Hematopoietic multipotent progenitor cell treated with erythropoietin and hydrocortisone succinate and interleukin-3 and kit ligand, for 8 days (in vitro differentiated cells): Measurements from ENCODE around the gene WDR7.
"Not testable (repeated sequence)": the region's sequence is repeated elsewhere in the genome, so short reads cannot be mapped to it uniquely, and the experiment has no call there.

Experiments used
- DNase-seq: peaks from one replicate; pipeline ENCODE4 v3.0.0-alpha.2; 2015

Gene WDR7

DNA sequence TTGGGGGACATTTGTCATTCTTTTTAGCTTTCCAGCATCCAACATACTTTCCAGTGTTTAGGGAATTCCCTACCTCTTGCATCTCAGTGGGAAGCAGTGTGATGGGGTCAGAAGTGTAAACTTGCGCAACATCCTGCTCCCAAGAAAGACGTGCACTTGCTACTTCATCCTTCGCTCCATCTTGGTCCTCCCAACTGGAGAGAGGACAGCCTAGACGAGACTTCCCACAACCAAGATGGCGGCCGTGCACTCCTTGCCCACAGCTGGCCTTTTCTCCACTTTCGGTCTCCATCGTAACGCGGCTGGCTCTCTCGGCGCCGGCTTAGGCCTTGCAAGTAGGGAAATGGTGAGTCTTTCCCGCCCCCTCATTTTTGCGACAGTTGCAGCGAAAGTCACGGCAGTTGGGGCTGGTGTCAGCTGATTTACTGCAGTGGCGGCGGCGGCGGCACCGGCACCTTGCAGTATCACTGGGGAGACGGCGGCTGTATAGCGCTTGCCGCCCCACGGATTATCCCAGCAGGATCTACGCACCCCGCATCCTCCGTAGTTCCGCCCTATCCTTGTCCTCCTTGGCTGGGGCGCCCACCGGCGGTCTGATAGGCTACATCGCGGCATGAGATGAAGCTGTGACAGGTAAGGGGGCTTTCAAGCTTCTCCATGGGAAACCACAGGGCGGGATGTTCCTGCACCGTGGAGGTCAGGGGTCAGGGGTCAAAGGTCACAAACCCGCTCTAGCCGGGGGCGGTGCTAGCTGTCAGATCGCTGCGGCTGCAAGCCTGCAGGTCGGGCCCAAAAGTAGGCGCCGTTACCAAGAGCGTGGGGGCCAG is at the start of gene WDR7:
TSS of gene WDR7 (plus strand) at position 416 of the 827 bp plus-strand sequence. CDS start 21,157 bp downstream, outside the sequence.
- peak; percentile 99 for DNase-seq

DNA sequence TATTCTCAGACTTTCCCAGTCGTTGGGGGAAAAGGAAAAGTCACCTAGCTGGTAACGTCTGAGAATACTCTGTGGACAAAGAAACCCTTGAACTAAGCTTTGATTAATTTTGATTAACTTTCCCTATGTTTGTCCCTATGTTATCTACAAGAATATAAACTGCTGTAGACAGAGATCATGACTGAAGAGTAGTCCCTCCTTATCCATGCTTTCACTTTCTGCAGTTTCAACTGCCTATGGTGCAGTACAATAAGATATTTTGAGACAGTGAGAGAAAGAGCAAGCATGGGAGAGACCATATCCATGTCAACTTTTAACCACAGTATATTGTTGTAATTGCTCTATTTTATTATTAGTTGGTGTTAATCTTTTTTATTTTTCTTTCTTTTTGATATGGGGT is 44.5 kb upstream of the WDR7 start:
- DNase-seq: no peak

DNA sequence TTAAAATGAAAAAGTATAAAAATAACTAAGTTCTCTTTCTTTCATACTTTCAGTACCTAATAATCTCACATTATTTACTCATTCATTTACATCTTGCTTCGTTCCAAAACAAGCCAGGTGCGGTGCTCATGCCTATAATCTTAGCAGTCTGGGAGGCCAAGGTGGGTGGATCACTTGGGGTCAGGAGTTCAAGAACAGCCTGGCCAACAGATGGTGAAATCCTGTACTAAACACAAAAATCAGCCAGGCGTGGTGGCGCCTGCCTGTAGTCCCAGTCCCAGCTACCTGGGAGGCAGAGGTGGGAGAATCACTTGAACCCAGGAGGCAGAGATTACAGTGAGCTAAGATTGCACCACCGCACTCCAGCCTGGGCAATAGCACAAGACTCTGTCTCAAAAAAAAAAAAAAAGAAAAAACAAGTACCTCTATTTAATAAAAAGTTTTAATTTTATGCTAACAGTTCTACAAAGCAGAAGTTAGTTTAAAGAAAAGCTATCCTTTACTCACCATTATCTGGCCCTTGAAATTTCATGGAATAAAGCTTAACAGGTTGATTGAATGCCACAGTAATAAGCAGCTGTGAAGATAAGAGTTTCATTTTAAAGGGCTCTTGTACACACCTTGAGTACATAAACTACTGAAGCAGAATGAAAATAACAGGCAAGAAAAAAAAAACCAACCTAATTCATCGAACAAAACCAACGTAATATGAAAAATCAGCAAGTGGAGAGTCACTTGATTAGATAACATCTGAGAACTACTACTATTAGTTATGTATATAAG is 35.2 kb upstream of the WDR7 start:
- no peak for DNase-seq

DNA sequence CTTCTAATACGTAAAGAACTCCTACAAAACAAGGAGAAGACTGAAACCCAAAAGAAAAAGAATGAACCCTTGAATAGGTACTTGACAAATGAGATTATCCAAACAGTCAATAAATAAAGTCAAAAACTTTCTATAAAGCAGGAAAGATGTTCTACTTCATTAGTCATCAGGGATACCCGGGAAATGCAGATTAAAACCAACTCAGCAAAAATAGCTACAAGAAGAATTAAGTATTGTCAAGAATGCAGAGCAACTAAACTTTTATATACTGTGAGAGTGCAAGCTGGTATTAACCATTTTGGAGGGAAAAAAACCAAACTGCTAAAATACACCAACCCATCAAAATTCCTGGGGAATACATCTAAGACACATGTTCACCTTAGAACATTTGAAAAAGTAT is 23.2 kb upstream of the WDR7 start:
- no peak for DNase-seq

DNA sequence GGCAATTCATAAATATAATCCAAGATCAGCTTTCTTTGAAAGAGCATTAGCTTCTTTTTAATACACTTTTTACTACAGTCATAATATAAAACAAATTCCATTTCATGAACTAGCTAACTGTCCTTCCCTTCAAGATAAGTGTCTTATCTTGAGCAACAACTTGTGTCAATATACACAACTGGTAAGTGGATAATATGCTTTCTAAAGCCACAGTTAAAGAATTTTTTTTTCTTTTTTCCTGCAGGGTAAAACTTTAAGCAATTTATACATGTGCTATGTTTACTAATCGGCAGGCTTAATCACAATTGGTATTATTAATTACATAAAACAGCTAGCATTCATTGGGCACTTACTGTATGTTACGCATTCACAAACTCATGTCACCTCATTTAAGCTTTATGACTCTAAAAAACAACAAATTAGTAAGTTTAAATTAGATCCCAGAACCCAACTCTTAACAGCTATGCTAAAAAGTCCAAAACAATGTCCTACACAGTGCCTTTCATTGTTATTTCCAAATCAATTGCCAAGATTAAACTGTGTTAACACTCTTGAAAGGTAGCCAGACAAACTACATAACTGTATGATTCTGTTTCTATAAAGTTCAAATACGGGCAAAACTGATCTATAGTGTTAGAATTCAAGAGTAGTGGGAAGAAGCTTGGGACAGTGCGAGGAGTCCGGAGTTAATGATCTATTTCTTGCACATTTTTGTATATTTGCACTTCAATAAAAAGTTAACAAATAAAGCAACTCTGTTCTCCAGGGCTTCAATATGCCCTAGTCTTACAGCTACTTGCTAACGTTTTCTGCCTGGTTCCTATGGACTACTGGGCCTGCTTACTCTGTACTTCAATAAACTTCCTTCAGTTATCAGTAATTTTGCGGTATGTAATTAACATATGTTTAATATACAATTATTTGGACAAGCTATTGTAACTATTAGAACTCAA is 18.8 kb upstream of the WDR7 start:
- DNase-seq: peak; percentile 85

DNA sequence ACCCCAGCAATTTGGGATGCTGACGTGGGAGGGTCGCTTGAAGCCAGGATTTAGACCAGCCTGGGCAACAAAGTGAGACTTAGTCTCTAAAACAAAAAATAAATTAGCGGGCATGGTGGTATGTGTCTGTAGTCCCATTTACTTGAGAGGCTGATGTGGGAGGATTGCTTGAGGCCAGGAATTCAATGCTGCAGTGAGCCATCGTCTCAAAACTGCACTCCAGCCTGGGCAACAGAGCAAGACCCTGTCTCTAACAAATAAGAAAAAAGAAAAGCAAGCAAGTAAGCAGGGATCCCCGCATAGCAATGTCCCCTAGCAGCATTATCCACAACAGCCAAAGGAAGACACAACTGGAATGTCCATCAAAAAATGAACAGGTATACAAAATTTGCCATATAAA is 16.2 kb upstream of the WDR7 start:
- no peak for DNase-seq

DNA sequence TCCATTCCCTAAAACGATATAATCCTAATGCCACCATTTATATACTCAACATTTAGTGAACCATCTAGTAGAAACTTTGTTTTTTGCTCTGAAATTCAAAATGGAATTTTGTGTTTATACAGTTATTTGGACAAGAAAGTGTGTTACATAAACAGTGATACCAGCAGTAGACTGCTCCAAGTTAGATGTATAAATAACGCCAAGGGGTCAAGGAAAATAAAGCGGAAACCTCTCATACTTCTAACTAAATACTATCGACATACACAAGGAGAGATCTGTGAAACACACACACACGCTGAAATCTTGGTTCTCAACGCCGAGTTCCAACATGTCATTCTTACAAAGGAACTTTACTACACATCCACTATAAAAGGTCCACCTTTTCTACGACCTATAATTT is 14.0 kb upstream of the WDR7 start:
- no peak for DNase-seq

DNA sequence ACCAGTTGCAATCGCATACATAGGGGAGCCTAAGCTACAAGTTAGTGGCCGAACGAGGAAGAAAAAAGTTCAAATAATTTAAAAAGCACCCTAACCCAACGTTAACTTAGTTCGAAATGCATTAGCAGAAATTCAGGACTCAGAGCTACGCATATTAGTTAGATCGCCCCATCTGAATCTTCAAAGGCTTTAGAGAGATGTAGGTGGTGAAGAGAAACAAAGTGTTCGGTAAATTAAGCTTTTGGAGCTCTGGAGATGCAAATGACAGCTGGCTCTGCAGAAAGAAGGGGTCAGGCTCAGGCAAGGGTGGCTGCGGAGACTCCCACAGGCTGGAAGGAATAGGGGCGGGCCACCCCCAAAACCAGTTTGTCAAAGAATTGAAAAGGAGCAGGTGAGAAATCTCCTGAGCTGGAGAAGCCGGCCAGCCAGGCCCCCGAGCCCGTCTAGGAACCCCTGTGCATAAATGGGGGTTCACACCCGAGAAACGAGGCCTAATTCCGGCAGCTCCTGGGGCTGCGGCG is 13.4 kb upstream of the WDR7 start:
- peak; percentile 26 for DNase-seq

DNA sequence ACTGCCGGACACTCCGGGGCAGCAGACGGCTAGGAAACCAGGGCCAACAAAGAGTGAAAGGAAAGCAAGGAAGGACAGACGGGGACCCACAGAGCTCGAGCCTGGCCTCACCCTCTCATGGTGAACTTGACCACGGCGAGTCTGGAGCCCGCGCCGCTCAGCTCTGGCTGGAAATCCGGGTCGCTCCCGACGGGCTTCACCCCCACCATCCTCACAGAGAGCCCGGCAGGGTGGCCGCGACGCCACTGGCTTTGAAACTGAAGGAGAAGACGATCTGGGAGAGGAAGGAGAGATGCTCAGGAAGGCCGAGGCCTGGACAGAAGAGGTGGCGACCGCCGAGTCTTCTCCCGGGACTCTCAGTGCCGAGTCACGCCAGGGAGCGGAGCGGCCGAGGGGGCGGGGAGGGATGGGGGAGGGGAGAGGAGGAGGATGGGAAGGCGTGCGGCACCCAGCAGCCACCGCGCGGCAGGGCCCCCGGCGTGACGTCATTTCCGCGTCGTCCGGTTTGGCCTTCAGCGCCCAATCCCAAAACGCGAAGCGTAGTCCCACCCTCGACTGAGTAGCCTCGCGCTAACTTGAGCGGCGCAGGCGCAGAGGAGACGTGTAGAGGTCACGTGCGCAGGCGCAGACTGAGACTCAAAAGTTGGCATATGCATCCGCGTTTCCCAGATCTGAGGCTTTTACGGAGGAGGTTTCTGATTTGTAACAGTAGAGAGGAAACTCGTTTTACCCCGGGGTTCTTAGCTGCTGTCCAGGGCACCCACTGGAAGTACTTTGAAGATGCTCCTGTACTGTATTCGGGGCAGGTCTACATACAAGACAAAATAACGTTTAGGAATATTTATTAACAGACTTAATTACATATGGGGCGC is 12.7 kb upstream of the WDR7 start, which contains the start of gene TXNL1:
TSS of gene TXNL1 (minus strand) at position 361 of the 872 bp plus-strand sequence. CDS start at position 209, 152 bp downstream.
- peak; percentile 99 for DNase-seq

DNA sequence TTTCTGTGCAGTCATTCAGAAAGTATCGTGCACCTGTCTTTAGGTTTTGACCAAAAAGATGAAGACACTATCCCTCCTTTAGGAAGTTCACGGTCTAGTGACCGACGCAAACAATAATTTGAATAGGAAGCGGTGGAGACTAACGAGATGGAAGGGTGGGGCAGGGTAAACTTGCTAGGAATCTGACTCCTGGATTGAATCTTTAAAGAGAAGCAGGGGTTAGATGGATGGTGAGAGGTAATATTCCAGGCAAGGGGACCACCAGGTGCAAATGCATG is 12.1 kb upstream of the WDR7 start:
- DNase-seq: no peak

DNA sequence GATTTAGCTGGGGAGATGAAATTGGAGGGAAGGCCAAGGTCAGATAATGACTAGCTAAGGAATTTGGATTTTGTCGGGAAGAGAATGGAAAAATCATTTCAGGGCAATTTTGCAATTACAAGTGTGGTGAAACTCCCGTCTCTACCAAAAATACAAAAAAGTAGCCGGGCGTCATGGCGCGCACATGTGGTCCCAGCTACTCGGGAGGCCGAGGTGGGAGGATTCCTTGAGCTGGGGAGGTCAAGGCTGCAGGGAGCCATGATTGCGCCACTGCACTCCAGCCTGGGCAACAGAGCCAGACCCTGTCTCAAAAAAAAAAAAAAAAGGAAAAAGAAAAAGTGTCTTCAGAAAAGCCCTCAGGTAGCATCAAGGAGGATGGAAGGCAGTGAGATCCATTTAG is 11.6 kb upstream of the WDR7 start:
- no peak for DNase-seq

DNA sequence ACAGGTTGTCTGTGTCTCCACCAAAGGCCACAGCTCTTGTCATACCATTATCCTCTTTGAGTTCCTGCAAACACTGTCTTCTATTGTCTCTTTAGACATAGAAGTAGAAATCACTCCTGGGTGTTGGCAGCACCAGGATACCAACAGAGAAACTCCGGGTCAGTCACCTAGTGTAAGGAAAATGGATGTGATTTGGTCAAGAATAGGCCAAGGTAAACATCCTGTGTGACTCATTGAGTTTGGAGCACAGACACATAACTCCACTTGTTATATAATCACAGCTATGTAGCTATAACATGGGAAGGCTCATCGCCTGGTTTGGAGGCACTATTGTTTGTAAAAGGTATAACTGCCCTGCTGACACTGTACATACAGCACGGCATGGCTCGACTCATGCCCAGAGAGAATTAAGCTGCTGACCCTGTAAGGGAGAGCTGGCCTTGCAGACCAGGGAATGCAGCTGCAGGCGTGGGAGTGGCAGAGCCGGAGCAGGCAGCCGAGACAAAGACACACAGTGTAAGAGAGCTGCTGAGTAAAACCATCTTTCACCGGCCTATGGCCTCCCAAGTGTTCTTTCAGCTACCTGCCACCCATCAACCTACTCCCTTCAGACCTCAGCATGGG is 9.3 kb upstream of the WDR7 start:
- no peak for DNase-seq

DNA sequence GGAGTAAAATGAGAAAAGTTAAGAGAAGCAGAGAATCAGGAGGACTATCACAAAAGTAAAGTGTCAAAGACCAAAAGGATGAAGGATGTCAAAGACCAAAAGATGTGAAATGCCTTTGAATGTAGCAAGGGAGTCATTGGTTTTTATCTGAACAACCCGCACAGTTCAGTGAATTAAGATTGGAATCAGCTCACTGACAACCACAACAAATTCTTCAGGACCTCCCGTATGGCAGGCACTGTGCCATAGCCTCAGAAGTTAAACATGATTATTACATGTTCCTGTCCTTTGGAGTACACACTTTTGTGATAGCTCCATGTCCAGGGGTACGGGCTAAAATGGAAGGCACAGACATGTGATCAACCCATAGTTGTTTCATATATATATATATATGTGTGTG is 7.8 kb upstream of the WDR7 start:
- DNase-seq: peak; percentile 78

DNA sequence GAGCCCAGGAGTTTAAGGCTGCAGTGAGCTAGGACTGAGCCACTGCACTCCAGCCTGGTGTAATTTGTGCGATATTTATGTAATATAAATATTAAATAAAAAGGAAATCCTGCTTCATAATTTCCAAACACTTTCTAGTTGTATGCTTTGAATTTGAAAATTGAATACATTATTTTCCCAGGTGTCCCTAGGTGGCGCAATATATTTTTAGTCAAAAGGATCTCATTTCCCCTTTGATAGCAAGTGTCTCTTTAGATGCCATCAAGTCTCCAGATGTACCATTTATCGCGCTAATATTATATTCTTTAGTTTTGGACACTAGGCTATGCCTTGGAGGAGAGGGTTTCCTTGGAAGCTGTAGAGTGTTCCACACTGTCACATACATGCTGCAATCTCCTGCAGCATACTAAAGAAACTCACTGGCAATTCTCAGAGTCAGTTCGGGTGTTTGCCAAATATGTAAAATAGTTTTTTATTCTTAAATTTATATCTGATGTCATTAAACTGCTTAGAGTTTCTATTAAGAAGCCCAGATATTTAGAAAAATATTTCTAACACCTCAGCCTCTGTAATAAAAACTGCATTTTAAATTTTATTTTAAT is 5.6 kb upstream of the WDR7 start:
- DNase-seq: peak; percentile 66

DNA sequence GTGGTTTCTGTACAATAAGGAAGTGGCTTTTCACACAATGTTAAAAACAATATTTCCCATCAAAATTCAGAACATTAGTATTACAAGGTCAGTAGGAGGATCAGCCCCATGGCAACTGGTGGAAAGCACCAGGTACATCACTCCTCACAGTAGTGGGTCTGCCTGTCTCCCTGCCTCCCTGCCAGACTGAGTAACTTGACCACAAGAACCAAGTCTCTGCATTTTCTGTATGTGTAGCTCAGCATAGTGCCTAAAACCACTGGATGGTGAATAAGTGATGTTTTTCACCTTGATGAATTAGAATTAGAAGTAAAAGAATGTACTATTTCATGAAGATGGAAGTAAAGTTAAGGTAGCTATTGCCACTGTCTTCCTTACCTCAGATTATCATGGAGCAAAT is 4.1 kb upstream of the WDR7 start:
- DNase-seq: no peak

DNA sequence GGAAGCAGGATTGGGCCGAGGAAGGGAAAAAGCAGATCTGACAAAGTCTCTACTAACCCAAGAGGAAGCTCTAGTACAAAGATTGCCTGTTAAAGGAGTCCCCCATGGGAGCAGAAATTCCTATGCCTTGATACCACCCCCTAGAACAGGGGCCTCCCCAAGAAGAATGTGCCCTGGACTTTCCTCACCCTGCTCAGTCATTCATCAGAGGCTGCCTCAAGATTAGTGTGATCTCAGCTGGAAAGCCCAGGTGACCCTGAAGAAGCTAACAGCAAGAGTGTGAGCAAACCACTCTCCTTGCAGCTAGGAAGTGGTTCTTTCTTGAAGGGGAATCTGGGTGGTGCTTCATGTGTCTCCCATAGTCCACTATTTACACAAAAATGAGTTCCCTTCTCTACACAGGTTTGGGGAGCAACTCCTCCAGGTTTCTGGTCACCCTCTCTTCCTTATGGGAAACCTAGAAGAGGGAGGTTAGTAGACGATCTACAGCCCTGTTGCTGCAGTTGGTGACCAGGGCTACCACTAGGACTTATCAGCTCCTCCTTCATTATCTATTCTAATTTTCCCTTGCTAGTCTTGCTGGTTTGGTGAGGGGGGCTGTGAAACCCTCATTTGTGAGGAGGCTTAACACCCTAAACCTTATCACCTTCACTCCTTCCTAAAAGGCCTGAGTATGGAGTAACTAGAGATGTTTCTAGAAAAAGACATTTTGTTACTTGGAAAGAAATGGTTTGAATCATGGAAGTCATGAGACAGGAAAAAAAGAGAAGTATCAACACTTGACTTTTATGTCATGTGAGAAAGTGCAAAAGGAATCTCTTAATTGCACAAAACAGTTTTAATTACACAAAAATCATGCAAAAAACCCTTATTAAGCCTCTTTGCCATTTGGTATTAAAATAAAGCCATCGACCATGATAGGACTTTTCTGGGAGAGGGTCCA is 2.9 kb upstream of the WDR7 start:
- peak; percentile 39 for DNase-seq

DNA sequence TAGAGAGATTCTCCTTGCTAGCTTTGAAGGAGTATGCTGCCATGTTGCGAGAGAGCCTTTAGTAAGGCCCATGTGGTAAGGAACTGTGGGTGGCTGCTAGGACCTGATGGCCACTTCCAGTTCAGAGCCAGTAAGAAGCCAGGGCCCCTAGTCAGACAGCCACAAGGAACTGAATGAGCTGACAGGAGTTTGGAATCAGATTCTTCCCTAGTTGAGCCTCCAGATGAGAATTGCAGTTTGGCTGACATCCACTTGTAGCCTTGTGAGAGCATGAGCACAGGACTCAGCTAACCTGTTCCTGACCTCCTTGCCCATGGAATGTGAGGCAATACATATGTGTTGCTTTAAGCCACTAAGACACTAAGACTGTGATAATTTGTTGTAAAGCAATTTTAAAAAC is 1.2 kb upstream of the WDR7 start:
- no peak for DNase-seq

DNA sequence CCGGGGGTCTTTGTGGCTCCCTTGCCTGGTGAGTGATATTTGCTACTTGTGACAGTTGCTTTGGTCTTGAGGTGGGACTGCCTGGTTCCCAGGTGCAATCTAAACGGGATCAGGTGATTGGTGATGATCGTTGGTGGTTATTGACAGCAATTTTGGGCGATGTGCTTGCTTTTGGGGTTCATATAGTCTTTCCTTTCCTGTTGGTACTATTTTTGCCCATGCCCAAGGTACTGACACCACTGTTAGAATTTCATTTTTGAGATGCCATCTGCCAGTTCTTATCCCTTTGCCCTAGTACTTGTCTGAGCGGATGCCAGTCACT is 573 bp downstream of the WDR7 start:
- no peak for DNase-seq

DNA sequence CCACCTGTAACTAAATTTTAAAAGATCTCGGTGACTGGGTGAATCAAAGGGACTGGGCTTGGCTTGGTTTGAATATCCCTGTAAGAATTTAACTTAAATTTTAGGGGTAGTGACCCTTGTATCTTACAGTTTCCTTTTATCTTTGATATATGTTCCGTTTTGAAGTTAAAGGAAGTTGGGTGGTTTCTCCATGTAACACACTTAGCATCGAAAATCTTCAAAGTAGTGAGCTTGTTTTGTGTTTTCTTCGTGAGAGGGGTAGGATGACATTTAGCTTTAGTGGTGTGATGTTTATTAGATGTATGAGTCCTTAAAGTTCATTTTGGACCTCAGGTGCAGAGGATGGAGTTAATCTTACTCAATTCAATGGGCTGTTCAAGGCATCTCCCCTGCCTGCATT is 1.6 kb downstream of the WDR7 start:
- no peak for DNase-seq

DNA sequence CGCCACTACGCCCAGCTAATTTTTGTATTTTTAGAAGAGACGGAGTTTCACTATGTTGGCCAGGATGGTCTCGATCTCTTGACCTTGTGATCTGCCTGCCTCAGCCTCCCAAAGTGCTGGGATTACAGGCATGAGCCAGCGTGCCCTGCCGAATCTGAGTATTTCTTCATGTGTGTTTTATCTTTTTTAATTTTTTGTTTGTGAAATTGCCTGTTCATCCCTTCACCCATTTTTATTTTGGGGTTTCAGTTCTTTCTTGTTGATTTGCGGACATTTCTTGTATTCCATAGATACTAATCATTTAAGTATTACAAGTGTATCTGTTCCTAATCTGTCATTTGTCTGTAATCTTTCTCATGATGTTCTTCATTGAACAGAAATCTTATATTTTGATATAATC is 3.1 kb downstream of the WDR7 start:
- not testable (repeated sequence) for DNase-seq
